Measurements from ENCODE around the gene FOXP1.

DNA sequence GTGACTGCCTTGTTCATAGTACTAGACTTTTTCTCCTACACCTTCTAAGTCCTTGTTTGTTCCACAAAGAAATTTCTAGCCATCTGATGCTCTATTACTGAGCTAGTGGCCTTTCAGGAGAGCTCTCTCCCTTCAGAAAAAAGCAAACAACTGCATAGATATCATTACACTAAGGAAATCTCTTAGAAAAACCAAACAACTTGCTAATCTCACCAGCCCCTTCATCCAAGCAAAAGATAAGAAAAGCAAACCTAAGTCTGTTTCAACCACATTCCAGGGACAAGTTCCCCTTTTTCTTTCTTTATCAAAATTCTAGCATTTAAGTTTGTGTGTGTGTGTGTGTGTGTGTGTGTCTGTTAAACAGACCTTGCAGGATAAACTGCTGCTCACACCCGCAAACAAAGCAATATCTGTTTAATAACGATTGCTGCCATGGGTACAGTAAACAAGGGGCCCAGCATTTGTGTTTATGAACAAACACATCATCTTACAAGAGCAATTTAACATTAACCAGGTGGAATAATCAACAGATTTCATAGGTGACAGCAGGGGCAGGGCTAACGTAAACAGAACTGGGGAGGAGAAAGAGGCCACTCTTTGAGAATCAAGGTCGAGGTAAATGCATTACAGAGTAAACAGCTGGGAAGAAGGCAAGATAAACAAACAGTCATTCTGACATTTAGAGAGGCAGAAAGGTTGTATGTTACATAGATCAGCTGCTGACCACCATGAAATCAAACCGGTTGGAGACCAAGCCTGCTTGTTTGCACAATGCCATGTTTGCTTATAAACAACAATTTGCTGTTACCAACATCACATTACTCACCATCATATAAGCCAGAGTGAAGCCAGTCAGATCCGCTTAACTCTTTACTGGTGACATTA lies 375.1 kb downstream of the FOXP1 start:
- TF ChIP-seq EZH2 (IDR thresholded peaks at IDR 0.05; ENCODE audit: borderline replicate concordance, insufficient read depth, low read length, poor library complexity, severe bottlenecking), result no peak
- no peak for TF ChIP-seq CTCF (IDR thresholded peaks at IDR 0.05; ENCODE audit: poor library complexity, severe bottlenecking)
